22Rv1 (cell line): ENCODE measurements around the gene IFT43.

Experiments used
- H3K27ac ChIP-seq: fragments of 450-650 bp; 2 replicates; pipeline ENCODE4 v1.5.1; 2017
- ZFX ChIP-seq: fragments of 450-650 bp; IDR thresholded peaks from 2 replicates; pipeline ENCODE4 v1.6.1; 2017; ENCODE audit warnings: antibody characterized with exemption, borderline replicate concordance
- TF ChIP-seq, protein P1 (sequence below): fragments of 450-650 bp; IDR thresholded peaks from 2 replicates; pipeline ENCODE4 v1.5.1; 2017; ENCODE audit warnings: mild to moderate bottlenecking

The IFT43 gene

DNA sequence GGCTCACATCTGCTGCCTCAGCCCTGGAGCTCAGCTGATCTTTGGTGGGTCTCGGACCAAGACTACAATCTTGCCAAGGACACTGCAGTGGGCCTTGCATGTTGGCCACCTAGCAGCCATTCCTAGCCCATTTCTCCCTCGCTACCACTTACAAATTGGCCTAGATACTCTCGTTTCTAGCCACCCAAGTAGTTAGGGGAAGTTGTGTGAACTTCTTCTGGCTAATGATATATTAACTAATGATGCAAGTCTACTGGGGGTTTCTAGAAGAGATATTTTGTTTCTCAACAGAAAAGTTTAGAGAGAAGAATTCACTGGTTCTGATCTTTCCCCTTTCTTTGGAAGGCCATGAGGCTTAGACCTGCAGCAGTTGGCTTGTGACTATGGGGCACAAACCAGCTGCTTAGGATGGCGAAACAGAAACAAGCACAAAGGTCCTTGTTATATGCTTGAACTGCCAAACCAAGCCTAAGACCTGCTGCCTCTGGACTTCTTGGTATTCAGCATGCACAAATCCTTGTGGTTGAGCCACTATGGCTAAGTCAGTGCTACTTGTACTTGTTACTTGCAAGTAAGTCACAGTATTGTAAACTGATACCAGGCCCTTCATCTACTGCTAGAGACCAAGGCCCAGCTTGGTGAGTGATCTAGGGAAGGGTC is 135.7 kb downstream of the IFT43 start:
- H3K27ac ChIP-seq: no peak overlapping the region
- TF ChIP-seq, protein P1, sequence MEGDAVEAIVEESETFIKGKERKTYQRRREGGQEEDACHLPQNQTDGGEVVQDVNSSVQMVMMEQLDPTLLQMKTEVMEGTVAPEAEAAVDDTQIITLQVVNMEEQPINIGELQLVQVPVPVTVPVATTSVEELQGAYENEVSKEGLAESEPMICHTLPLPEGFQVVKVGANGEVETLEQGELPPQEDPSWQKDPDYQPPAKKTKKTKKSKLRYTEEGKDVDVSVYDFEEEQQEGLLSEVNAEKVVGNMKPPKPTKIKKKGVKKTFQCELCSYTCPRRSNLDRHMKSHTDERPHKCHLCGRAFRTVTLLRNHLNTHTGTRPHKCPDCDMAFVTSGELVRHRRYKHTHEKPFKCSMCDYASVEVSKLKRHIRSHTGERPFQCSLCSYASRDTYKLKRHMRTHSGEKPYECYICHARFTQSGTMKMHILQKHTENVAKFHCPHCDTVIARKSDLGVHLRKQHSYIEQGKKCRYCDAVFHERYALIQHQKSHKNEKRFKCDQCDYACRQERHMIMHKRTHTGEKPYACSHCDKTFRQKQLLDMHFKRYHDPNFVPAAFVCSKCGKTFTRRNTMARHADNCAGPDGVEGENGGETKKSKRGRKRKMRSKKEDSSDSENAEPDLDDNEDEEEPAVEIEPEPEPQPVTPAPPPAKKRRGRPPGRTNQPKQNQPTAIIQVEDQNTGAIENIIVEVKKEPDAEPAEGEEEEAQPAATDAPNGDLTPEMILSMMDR: no peak
- no peak for TF ChIP-seq ZFX

DNA sequence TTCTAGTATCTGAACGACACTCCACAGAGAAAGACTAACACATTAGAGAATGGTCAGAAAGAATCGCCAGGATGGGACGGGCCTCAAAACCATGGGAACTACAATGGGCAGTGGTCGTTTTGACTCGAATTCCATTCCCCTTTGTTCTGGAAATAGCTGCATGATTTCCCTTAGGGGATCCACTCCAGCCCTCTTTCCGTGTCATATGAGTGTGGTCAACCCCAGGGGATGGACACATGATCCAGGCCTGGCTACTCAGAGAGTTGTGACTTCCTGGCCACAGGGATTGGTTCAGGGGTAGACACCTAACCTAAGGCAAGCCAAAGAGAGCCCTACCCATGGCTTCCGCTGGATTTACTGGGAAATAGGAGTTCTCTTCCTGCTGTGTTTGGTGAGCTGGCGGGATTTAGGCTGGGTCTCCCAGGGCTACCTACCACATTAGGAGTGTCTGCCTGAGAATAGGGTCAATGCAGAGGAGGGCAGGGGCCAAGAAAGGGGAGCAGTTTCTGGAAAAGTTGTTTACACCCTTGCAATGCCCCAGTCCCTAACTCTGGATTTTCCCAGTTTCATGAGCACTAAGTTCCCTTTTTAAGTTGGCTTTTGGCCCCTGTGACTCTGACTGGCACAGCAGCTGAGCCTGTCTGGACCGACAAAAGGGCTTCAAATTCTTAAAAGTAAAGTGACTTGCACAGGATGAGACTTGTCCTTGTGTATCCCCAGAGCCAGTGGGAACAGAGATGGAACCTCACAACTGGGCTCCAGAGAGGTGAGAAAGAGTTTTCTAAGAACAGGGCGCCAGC is 138.1 kb downstream of the IFT43 start:
- H3K27ac ChIP-seq: no peak overlapping the region
- TF ChIP-seq, protein P1: no peak
- TF ChIP-seq ZFX: no peak

DNA sequence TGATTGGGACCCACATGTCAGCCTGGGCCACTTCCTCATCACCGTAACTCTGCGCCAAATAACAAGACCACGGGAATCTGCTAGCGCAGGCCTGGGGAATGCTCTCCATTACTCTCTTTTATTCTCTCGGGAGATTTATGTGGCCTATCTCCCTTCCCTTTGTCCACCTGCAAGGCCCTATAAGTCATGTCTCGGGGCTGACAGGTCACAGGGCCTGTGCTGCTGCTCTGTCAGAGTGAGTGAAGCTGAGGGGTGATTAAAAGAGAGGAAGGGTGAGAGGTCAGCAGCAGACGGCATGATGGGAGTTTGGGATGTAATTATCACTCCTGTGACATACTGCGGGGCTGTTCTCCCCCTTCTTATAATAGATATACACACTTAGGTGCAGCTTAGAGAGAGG is 139.9 kb downstream of the IFT43 start:
- no peak overlapping the region for H3K27ac ChIP-seq
- TF ChIP-seq, protein P1: no peak
- TF ChIP-seq ZFX: no peak

DNA sequence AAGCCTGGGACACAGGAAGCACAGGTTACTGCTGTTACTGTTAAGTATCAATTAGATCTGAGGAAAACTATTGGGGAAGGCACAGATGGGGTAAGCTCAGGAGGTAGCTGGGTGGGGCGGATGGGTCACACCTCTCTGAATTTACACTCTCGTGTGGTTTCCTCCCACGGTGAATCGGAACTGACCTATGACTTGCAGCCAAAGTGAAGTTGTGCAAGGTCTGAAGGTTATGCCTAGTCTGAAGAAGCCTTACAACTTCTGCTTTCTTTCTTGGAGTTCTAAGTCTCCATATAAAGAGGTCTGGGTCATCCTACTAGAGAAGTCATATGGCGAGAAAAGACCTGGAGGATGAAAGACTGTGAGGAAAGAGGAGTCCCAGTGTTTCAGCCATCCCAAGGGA is 140.5 kb downstream of the IFT43 start:
- no peak for TF ChIP-seq ZFX
- TF ChIP-seq, protein P1: no peak
- no peak overlapping the region for H3K27ac ChIP-seq

DNA sequence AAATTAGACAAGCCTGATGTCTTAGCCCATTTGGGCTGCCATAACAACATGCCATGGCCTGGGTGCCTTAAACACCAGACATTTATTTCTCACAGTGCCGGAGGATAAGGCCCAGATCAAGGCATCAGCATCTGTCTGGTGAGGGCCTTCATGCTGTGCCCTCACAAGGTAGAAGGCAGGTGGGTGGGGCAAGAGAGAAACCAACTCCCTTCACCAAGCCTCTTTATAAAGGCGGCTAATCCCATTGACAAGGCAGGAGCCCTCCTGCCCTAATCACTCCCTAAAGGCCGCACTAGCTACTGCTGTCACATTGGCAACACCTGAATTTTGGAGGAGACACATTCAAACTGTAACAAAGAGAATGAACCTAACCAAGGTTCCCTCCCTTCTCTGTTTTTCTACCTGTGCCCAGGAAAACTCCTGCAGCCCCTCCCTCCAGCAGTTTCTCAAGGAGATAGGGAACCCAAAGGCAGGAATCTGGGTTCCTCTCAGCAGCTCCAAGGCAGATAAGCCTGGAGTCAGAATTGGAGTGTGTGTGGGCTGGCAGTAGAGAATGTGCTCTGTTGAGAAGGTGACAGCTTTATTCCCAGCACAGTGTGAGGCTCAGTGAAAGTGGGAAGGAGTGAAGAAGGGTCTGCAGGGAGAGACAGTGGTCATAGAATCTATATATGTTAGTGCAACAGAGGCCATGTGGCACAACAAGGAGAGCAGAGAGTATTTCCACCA is 144.5 kb downstream of the IFT43 start:
- no peak for TF ChIP-seq ZFX
- TF ChIP-seq, protein P1: no peak

DNA sequence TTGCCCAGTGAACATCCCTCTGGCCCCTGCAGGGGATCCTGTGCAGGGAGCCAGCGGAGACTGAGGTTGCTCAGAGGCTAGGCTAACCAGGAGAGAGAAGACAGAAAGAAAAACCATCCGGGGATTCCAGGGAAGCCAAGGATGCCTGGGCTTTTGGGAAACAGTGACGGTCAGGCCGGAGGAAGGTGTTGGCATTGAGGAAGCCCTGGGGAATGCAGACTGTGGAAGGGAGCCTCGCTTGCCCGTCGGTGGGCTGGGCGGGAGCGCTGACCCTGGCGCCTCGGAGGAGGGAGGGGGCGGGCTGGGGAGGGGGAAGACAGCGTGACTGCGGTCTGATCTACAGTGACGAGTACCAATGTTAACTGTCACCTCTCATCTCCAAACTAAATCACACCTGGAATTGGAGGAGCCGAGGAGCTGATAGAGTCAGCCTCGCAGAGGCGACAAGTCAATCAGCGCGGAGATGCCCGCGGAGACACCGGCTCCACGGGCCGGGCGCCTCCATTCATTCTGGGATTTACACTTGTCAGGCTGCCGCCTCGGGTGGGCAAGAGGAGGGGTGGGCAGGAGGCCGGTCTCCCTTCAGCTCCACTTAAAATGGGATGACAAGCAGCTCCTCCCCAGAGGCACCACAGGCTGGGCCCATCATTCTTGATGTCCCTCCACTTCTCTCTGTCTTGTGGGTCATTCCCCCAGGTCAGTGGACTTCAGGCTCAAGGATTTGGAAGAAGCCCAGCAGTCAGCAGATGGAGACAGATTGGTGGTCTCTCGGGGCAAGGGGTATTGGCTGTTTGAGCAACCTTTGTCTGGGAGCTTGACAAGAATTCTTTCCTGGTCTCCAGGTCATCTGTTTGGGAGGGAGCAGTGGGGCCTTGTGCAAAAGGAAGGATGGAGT is 145.8 kb downstream of the IFT43 start:
- no peak overlapping the region for H3K27ac ChIP-seq
- no peak for TF ChIP-seq ZFX
- TF ChIP-seq, protein P1: no peak

More for the DNA sequence above, 144.5 kb downstream of the IFT43 start:
- H3K27ac ChIP-seq: no peak overlapping the region
